Gastrocnemius medialis (tissue), 4 donors: ENCODE data around the gene DUSP22.

Experiments
- POLR2A ChIP-seq, 2 donors: fragments of 450-650 bp; IDR thresholded peaks; one replicate each; pipeline ENCODE4 v1.6.1; 2017; ENCODE audit warnings: antibody characterized with exemption in 2 of 2, mild to moderate bottlenecking in 2 of 2, moderate library complexity in 2 of 2
- TF ChIP-seq, protein P1 (sequence below), 5 experiments: fragments of 450-650 bp in 3 of 5; fragments of 200-600 bp in 2 of 5; sonication (generic) in 2 of 5; IDR thresholded peaks in 4 of 5; conservative IDR thresholded peaks in 1 of 5; 1 replicate in 4 of 5; 2 replicates in 1 of 5; pipeline ENCODE4 v1.5.1; 2016 to 2019; ENCODE audit warnings: antibody characterized with exemption in 5 of 5, mild to moderate bottlenecking in 3 of 5, moderate library complexity in 3 of 5

GRCh38 chr6:306641-307061 lies 14.4 kb downstream of the DUSP22 start:
- TF ChIP-seq, protein P1, sequence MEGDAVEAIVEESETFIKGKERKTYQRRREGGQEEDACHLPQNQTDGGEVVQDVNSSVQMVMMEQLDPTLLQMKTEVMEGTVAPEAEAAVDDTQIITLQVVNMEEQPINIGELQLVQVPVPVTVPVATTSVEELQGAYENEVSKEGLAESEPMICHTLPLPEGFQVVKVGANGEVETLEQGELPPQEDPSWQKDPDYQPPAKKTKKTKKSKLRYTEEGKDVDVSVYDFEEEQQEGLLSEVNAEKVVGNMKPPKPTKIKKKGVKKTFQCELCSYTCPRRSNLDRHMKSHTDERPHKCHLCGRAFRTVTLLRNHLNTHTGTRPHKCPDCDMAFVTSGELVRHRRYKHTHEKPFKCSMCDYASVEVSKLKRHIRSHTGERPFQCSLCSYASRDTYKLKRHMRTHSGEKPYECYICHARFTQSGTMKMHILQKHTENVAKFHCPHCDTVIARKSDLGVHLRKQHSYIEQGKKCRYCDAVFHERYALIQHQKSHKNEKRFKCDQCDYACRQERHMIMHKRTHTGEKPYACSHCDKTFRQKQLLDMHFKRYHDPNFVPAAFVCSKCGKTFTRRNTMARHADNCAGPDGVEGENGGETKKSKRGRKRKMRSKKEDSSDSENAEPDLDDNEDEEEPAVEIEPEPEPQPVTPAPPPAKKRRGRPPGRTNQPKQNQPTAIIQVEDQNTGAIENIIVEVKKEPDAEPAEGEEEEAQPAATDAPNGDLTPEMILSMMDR (IDR thresholded peaks at IDR 0.05 in 4 of 5, conservative IDR thresholded peaks at IDR 0.05 in 1 of 5), result no peak
- no peak for TF ChIP-seq POLR2A (IDR thresholded peaks at IDR 0.05)
